GM19025 (cell line): ENCODE data around the gene SENP3.

Experiments
- ATAC-seq: cut with Tn5 transposase; IDR thresholded peaks from one replicate; pipeline ENCODE4 v1.9.1; 2021; ENCODE audit warnings: mild to moderate bottlenecking, low read depth, moderate library complexity; ENCODE audit not compliant: unreplicated experiment

Gene SENP3

DNA sequence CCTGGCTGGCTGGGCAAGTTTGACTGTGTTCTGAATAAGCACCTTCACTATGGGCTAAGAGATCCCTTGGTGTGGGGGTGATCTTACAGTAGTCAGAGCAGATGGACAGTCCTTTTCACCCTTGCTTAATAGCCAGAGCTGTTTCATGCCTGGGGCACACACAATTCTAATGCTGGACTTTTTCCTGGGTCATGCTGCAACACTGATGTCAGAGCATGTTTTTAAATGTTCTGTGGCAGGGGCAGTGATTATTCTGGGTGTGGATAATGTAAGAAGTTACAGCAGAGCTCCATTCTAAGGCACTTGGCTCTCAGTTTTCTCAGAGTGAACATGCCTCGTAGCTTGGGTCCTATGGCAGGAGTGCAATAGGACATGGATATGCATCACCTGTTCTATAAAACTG lies 13.8 kb downstream of the SENP3 start:
- no peak for ATAC-seq

- no peak for ATAC-seq
These were observed 14.2 kb downstream of the SENP3 start for GRCh38 chr17:7575959-7576358.

DNA sequence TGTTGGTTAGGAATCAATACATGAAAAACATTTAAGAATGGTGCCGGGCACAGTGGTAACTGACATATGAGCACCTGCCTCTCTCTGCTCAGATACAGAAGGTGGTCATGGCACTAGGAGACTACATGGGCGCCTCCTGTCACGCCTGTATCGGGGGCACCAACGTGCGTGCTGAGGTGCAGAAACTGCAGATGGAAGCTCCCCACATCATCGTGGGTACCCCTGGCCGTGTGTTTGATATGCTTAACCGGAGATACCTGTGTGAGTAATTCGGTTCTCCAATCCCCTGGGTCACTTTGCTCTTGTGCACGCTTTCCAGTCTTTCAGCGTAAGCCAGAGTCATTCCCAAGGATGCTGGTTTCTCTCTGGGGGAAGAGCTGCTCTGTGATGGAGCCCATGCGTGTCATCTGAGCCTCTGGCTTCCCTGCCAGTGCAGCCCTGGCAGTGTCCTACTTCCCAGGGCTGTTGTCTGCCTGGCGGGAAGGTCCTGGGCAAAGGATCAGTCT lies 14.8 kb downstream of the SENP3 start:
- ATAC-seq: no peak

- ATAC-seq: no peak
These were observed 15.8 kb downstream of the SENP3 start for GRCh38 chr17:7577327-7578199.

- peak; percentile 34 for ATAC-seq
These were observed 17.5 kb downstream of the SENP3 start, which contains the start of gene CD68 for GRCh38 chr17:7579001-7579833. Gene CD68 (plus strand): TSS chr17:7579638. CDS start chr17:7579678, 40 bp downstream.

- ATAC-seq: no peak
These were observed 18.3 kb downstream of the SENP3 start for GRCh38 chr17:7579834-7580603.

DNA sequence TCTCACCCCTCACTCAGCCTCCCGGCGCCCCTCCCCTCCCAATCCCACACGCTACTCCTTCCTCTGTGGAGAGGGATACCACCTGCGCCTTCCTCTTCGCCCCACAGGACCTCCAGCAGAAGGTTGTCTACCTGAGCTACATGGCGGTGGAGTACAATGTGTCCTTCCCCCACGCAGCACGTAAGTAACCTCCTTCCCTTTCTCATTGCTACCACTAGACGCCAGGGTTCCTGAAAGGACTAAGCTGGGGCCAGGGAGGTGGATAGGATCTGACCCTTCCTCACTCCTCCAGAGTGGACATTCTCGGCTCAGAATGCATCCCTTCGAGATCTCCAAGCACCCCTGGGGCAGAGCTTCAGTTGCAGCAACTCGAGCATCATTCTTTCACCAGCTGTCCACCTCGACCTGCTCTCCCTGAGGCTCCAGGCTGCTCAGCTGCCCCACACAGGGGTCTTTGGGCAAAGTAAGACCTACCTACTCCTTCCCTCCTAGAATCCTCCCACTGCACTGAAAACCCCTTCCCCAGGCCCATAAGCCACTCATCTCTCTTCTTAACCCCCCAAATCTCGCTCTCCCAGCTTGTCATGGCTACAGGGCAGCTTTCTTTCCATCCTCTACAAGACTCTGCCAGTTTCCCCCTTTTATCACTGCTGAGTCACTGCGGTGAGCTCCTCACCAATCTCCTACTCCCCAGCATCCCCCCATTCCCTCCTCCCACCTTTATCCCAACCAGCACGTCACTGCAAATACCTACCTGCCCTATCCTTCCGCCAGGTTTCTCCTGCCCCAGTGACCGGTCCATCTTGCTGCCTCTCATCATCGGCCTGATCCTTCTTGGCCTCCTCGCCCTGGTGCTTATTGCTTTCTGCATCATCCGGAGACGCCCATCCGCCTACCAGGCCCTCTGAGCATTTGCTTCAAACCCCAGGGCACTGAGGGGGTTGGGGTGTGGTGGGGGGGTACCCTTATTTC lies 19.2 kb downstream of the SENP3 start:
- ATAC-seq: no peak

GRCh38 chr17:7582396-7583252 lies 20.9 kb downstream of the SENP3 start:
- no peak for ATAC-seq

- peak; percentile 70 for ATAC-seq
These were observed 21.8 kb downstream of the SENP3 start, which contains the start of gene MPDU1 for GRCh38 chr17:7583253-7584109. Gene MPDU1 (plus strand): TSS chr17:7583852. CDS start chr17:7583863, 11 bp downstream.

GRCh38 chr17:7586673-7587419 lies 25.1 kb downstream of the SENP3 start:
- no peak for ATAC-seq

DNA sequence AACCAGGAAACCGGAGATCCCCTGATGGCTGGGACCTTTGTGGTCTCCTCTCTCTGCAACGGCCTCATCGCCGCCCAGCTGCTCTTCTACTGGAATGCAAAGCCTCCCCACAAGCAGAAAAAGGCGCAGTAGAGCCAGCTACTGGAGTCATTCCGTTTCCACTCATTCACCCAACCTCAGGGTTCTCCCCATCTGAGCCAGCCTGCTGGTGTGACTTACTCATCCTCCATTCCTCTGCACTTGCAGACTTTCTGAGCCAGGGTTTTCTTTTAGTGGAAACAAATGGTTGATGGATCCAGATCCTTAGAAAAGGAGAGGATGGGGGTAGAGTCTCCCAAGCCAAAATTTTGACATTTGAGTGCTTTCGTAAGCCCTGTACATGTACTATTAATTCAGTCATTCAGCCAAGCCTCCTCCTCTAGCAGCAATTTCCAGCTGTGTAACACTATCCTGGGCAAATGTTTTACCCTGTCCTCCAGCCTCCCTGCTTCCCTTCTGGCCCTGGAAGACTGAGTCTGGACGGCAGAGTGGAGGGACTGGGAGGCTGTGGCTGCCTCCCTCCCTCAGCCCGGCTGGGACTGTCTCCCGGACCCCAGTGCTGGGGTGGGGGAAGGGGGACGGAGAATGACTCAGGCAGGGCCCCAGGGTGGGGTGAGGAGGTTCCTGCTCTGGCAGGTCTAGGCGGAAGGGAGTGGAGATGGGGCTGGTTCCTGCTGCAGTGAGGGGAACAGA lies 25.9 kb downstream of the SENP3 start:
- ATAC-seq: no peak

- no peak for ATAC-seq
These were observed 27.0 kb downstream of the SENP3 start for GRCh38 chr17:7588553-7589203.

- ATAC-seq: no peak
These were observed 27.6 kb downstream of the SENP3 start for GRCh38 chr17:7589204-7589868.

- no peak for ATAC-seq
These were observed 28.4 kb downstream of the SENP3 start, which contains the start of gene SOX15 for GRCh38 chr17:7589891-7590691. Gene SOX15 (minus strand): TSS chr17:7590094. CDS start chr17:7589676, 418 bp downstream.
